Stomach (tissue), 9 donors: ENCODE measurements around the gene ETF1. TPM values are rescaled to one million over a fixed set of nuclear protein-coding genes. Genes with fewer than 3 reads are reported as not detected.

Experiments used
- DNase-seq, 2 donors: peaks; one replicate each; pipeline versions ENCODE4 v3.0.0 to v3.0.0-alpha.2; 2013 to 2019
- H3K27ac ChIP-seq, 5 donors: fragments of 200-600 bp in 4 of 5; sonication (generic) in 4 of 5; one replicate each; pipeline ENCODE4 v1.5.1; 2013 to 2019; ENCODE audit warnings: mild to moderate bottlenecking in 1 of 5, moderate library complexity in 1 of 5
- H3K27me3 ChIP-seq, 3 donors: fragments of 200-600 bp; sonication (generic); one replicate each; pipeline ENCODE4 v1.5.1; 2017 to 2019; ENCODE audit warnings: mixed run types in 1 of 3
- H3K36me3 ChIP-seq, 4 donors: fragments of 200-600 bp; sonication (generic); 1 replicate in 3 of 4; 2 replicates in 1 of 4; pipeline ENCODE4 v1.5.1; 2016 to 2019
- H3K4me1 ChIP-seq, 4 donors: fragments of 200-600 bp; sonication (generic); one replicate each; pipeline ENCODE4 v1.5.1; 2016 to 2019
- H3K4me3 ChIP-seq, 4 donors: fragments of 200-600 bp; sonication (generic) in 3 of 4; one replicate each; pipeline ENCODE4 v1.5.1; 2016 to 2019; ENCODE audit warnings: mild to moderate bottlenecking in 1 of 4
- H3K9me3 ChIP-seq, 4 donors: fragments of 200-600 bp; sonication (generic); one replicate each; pipeline ENCODE4 v1.5.1; 2016 to 2019
- EP300 ChIP-seq: sonication (generic); formaldehyde crosslinking; IDR thresholded peaks from one replicate; pipeline ENCODE4 v1.6.1; 2017; ENCODE audit warnings: antibody characterized with exemption
- POLR2A ChIP-seq, 4 donors: fragments of 450-650 bp; IDR thresholded peaks; one replicate each; pipeline ENCODE4 v1.6.1; 2016; ENCODE audit warnings: antibody characterized with exemption in 4 of 4, control low read depth in 2 of 4, mild to moderate bottlenecking in 1 of 4, moderate library complexity in 1 of 4
- POLR2AphosphoS5 ChIP-seq, 3 donors: sonication (generic); formaldehyde crosslinking; IDR thresholded peaks; one replicate each; pipeline ENCODE4 v1.6.1; 2016; ENCODE audit warnings: antibody characterized with exemption in 3 of 3
- WGBS, 5 donors: extraction: QIAGEN DNeasy Blood & Tissue Kit in 3 of 5; methylation state at CpG; one replicate each; pipeline versions ENCODE4 v1.1.5 to v1.1.7; 2013 to 2018; 5-methylcytosine and 5-hydroxymethylcytosine counted together
- intact Hi-C: fragments of 100-400 bp; cut with DNase I; formaldehyde crosslinking; loops from one replicate; pipeline ENCODE4 v1.15.1; 2023; ENCODE audit warnings: low total_unique reads
- polyA plus RNA-seq, 3 donors: library from polyadenylated mRNA; stranded (reverse); fragments of 200-250 nt; gene quantifications; one replicate each; pipeline ENCODE4 v1.2.3, GENCODE V29; 2013
- total RNA-seq, 5 donors: library from RNA; depleted of rRNA; stranded (reverse); fragments of >200 nt; gene quantifications; one replicate each; pipeline versions ENCODE4 v1.1.0 to v1.2.3, GENCODE V29; 2014 to 2016
- TF ChIP-seq, protein P1 (sequence below), 7 experiments: fragments of 450-650 bp in 4 of 7; fragments of 200-600 bp in 3 of 7; sonication (generic) in 3 of 7; IDR thresholded peaks; one replicate each; pipeline ENCODE4 v1.5.1; 2016 to 2019; ENCODE audit warnings: antibody characterized with exemption in 7 of 7, control low read depth in 2 of 7, mild to moderate bottlenecking in 1 of 7
- donor health status: healthy with polysubstance abuse.
- donor health status: Bipolar disorder and iron deficiency.
- donor health status: healthy.

ETF1 gene
- total and polyA plus RNA-seq, 8 donors = 9.0 to 119 (median 51.0) TPM

DNA sequence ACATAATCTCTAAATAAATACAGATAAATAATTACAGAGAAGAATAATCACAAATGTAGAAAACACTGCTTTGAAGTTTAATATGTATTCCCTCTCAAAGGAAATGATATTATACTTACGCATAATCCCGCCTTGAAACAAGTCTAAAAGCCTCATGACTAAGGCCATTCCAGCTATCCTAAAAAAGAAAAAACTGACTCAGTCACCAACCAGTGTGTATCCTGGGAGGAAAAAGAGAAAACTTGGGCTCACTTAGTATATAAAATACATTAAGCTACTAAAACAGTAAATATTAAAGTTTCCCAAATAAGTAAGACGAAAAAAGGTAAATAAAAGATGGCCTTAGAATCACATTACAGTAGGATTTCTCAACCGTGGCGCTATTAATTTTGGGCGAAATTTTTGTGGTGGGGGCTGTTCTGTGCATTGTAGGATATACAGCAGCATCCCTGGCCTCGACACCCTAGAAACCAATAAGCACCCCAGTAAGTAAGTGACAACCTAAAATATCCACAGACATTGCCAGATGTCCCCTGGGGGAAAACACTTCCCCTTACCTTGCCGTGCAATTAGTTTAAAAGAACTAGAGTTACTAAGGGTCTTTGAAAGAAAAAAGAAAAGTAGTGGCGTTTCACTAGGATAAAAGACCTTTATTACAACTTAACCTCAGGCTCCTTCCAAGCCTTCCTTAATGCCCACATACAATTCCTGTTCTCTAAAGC is 31.1 kb upstream of the ETF1 start:
- no peak for DNase-seq
- H3K4me3 ChIP-seq = peak overlapping the region; percentile 74 to 91 (median 82)
- peaks cover 42 to 45% (median 44%) of the 10 kb centered on the region in 4 donors for H3K36me3 ChIP-seq
- WGBS, 5 donors = 25 to 34% (median 29%) methylated on average over 9 of the region's 9 CpGs
- TF ChIP-seq, protein P1, sequence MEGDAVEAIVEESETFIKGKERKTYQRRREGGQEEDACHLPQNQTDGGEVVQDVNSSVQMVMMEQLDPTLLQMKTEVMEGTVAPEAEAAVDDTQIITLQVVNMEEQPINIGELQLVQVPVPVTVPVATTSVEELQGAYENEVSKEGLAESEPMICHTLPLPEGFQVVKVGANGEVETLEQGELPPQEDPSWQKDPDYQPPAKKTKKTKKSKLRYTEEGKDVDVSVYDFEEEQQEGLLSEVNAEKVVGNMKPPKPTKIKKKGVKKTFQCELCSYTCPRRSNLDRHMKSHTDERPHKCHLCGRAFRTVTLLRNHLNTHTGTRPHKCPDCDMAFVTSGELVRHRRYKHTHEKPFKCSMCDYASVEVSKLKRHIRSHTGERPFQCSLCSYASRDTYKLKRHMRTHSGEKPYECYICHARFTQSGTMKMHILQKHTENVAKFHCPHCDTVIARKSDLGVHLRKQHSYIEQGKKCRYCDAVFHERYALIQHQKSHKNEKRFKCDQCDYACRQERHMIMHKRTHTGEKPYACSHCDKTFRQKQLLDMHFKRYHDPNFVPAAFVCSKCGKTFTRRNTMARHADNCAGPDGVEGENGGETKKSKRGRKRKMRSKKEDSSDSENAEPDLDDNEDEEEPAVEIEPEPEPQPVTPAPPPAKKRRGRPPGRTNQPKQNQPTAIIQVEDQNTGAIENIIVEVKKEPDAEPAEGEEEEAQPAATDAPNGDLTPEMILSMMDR (IDR thresholded peaks at IDR 0.05) = no peak
- TF ChIP-seq EP300 = no peak
- TF ChIP-seq POLR2A (IDR thresholded peaks at IDR 0.05) = no peak
- TF ChIP-seq POLR2AphosphoS5 (IDR thresholded peaks at IDR 0.05) = no peak
- H3K9me3 ChIP-seq = no peaks in the 10 kb centered on the region
- intact Hi-C loops = no loop called here
- H3K27me3 ChIP-seq = no peaks in the 10 kb centered on the region
- peaks cover 12 to 58% (median 49%) of the 10 kb centered on the region in 4 donors for H3K4me1 ChIP-seq
- peak overlapping the region in 4 of 5 donors; percentile 97 to 99 (median 98) for H3K27ac ChIP-seq

DNA sequence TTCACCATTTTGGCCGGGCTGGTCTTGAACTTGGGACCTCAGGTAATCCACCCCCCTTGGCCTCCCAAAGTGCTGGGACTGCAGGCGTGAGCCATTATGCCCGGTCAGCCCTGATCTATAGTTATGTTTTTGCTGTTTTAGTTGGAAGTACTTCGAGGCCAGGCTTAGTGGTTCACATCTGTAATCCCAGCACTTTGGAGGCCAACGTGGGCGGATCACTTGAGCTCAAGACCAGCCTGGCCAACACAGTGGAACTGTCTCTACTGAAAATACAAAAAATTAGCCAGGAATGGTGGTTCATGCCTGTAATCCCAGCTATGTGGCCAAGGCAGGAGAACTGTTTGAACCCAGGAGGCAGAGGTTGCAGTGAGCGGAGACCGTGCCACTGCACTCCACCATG is 30.2 kb upstream of the ETF1 start:
- intact Hi-C loops = no loop called here

DNA sequence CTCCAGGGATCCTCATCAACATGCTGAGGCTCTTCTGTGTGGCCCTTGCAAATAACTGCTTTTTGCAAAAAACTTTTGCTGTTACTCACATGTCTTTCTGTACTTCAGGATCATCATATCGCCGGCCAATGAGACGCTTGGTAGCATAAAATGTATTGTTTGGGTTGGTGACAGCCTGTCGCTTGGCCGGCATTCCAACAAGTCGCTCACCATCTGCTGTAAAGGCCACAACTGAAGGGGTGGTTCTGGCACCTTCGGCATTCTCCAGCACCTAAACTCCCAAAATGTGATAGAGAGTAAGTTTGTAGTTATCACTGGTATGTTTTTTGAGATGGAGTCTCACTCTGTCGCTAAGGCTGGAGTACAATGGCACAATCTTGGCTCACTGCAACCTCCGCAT is 27.8 kb upstream of the ETF1 start:
- intact Hi-C loops = no loop called here
- Histone ChIP-seq H3K36me3 (peaks cover 70 to 77% (median 76%) of the 10 kb centered on the region in 4 donors), H3K4me3 (no peak overlapping the region), H3K9me3 (no peaks in the 10 kb centered on the region), H3K27me3 (no peaks in the 10 kb centered on the region), H3K4me1 (peaks cover 7 to 69% (median 45%) of the 10 kb centered on the region in 4 donors), H3K27ac (no peak overlapping the region)
- DNase-seq = no peak
- TF ChIP-seq, protein P1 (IDR thresholded peaks at IDR 0.05) = no peak
- TF ChIP-seq EP300 (no peak), POLR2A (IDR thresholded peaks at IDR 0.05) (no peak), POLR2AphosphoS5 (IDR thresholded peaks at IDR 0.05) (no peak)
- WGBS, 5 donors = 96 to 98% (median 98%) methylated on average over 9 of the region's 9 CpGs

More for the DNA sequence above, 30.2 kb upstream of the ETF1 start:
- H3K9me3 ChIP-seq = no peaks in the 10 kb centered on the region
- peak overlapping the region in 2 of 5 donors; percentile 98 to 99 for H3K27ac ChIP-seq
- H3K4me3 ChIP-seq = peak overlapping the region in 2 of 4 donors; percentile 80 to 85
- H3K4me1 ChIP-seq = peaks cover 12 to 65% (median 51%) of the 10 kb centered on the region in 4 donors
- TF ChIP-seq POLR2AphosphoS5 (IDR thresholded peaks at IDR 0.05) (no peak), POLR2A (IDR thresholded peaks at IDR 0.05) (no peak), EP300 (no peak)
- TF ChIP-seq, protein P1 (IDR thresholded peaks at IDR 0.05) = no peak
- no peaks in the 10 kb centered on the region for H3K27me3 ChIP-seq
- WGBS, 5 donors = 79 to 86% (median 82%) methylated on average over 8 of the region's 8 CpGs
- no peak for DNase-seq
- H3K36me3 ChIP-seq = peaks cover 51 to 54% (median 53%) of the 10 kb centered on the region in 4 donors

DNA sequence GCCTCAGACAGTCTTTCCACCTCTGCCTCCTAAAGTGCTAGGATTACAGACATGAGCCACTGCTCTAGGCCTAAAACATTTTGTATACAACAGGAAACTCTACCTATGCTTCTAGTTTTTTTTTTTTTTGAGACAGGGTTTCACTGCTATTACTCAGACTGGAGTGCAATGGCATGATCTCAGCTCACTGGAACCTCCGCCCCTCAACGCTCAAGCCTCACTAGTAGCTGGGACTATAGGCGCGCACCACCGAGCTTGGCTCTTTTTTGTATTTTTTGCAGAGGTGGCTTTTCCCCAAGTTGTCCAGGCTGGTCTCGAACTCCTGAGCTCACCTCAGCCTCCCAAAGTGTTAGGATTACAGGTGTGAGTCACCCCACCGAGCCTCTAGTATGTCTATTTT is 26.7 kb upstream of the ETF1 start:
- H3K4me1 ChIP-seq = peaks cover 7 to 78% (median 48%) of the 10 kb centered on the region in 4 donors
- peaks cover 80 to 88% (median 87%) of the 10 kb centered on the region in 4 donors for H3K36me3 ChIP-seq
- WGBS, 5 donors = 90 to 93% (median 92%) methylated on average over 7 of the region's 7 CpGs
- no peak for TF ChIP-seq EP300
- no peak for TF ChIP-seq POLR2A (IDR thresholded peaks at IDR 0.05)
- no peak for TF ChIP-seq POLR2AphosphoS5 (IDR thresholded peaks at IDR 0.05)
- TF ChIP-seq, protein P1 (IDR thresholded peaks at IDR 0.05) = no peak
- no peaks in the 10 kb centered on the region for H3K27me3 ChIP-seq
- intact Hi-C loops = no loop called here
- H3K4me3 ChIP-seq = no peak overlapping the region
- H3K27ac ChIP-seq = no peak overlapping the region
- H3K9me3 ChIP-seq = no peaks in the 10 kb centered on the region
- DNase-seq = no peak
